ENCODE results near the gene SLC26A3. TPM values are rescaled to one million over a fixed set of nuclear protein-coding genes. Genes with fewer than 3 reads are reported as not detected.

The SLC26A3 gene
- total RNA-seq, 1 experiment from 2014 or later = not detected

- H2BK12ac ChIP-seq (ENCODE audit: insufficient read length, low read depth, low read length) = no peak overlapping the region
- no peak overlapping the region for H4K5ac ChIP-seq (ENCODE audit: insufficient read length, low read depth, low read length)
- H2BK15ac ChIP-seq (ENCODE audit: low read depth, low read length) = no peak overlapping the region
- H2AK5ac ChIP-seq (ENCODE audit: insufficient read length, low read length) = no peak overlapping the region
- H3K27ac ChIP-seq (ENCODE audit: insufficient read length, low read depth, low read length) = no peak overlapping the region
- H3K4me2 ChIP-seq (ENCODE audit: insufficient read depth, insufficient read length, low read length) = no peak overlapping the region
- no peak overlapping the region for H3K27ac Mint-ChIP-seq
- no peaks in the 10 kb centered on the region for H4K20me1 ChIP-seq (ENCODE audit: control insufficient read depth, insufficient read depth, insufficient read length)
- H3T11ph ChIP-seq (ENCODE audit: low read length) = no peak overlapping the region
- no peaks in the 10 kb centered on the region; the same call in 1 of the 2 replicates for H3K27me3 ChIP-seq (ENCODE audit: insufficient read depth, low read length)
- no peak overlapping the region for H3K4ac ChIP-seq (ENCODE audit: low read depth, low read length)
- H3K4me1 Mint-ChIP-seq = peaks cover 0 to 7% of the 10 kb centered on the region in 2 experiments; a peak in 1 of 4 replicates
- H4K91ac ChIP-seq (ENCODE audit: insufficient read length, low read depth, low read length) = no peak overlapping the region
- no peaks in the 10 kb centered on the region for H3K36me3 Mint-ChIP-seq (ENCODE audit: insufficient read depth in 1 of 3, low read depth in 3 of 3)
- peak; percentile 83 for TF ChIP-seq CTCF (conservative IDR thresholded peaks at IDR 0.05)
- no peaks in the 10 kb centered on the region for H3K79me1 ChIP-seq (ENCODE audit: insufficient read depth, low read depth, low read length, poor library complexity, severe bottlenecking)
- no peaks in the 10 kb centered on the region for H3K4me1 ChIP-seq (ENCODE audit: insufficient read depth, low read length)
- H2BK20ac ChIP-seq (ENCODE audit: low read depth, low read length, poor library complexity, severe bottlenecking) = no peak overlapping the region
- no peak overlapping the region for H3K14ac ChIP-seq (ENCODE audit: insufficient read depth, low read length)
- H3K56ac ChIP-seq (ENCODE audit: insufficient read length, low read depth, low read length) = no peak overlapping the region
- H3K23ac ChIP-seq (ENCODE audit: insufficient read length, low read depth, low read length) = no peak overlapping the region
- no peaks in the 10 kb centered on the region for H3K9me3 ChIP-seq (ENCODE audit: control insufficient read depth, low read depth, low read length)
- no peak overlapping the region for H3K9ac ChIP-seq (ENCODE audit: extremely low read depth, insufficient read length, low read length)
- H3K23me2 ChIP-seq (ENCODE audit: insufficient read length, low read depth, low read length, poor library complexity, severe bottlenecking) = no peaks in the 10 kb centered on the region
- H3K9me3 Mint-ChIP-seq = no peaks in the 10 kb centered on the region
- no peaks in the 10 kb centered on the region for H3K79me2 ChIP-seq (ENCODE audit: insufficient read depth, low read length)
- H2AFZ ChIP-seq (ENCODE audit: low read length) = no peak overlapping the region
- peaks cover 7% of the 10 kb centered on the region for H3K27me3 Mint-ChIP-seq (ENCODE audit: low read depth)
- no CpG with 5 or more reads among the region's 4 CpGs for WGBS (ENCODE audit: extremely low coverage, insufficient read length, low lambda C conversion rate)
- H3K18ac ChIP-seq (ENCODE audit: insufficient read length, low read depth, low read length) = no peak overlapping the region
- H2BK120ac ChIP-seq (ENCODE audit: low read depth, low read length, poor library complexity, severe bottlenecking) = no peak overlapping the region
- H3K4me3 Mint-ChIP-seq = no peak overlapping the region
- H4K8ac ChIP-seq (replicated peaks; ENCODE audit: insufficient read length, low read depth, low read length) = no peak overlapping the region
- no peak overlapping the region for H2BK5ac ChIP-seq (ENCODE audit: insufficient read length, low read length)
- no peak for DNase-seq
Measured at GRCh38 chr7:107725138-107725740, 77.8 kb downstream of the SLC26A3 start.

Measured in H9 (cell line).